NCI-H1694 (cell line): Measurements from ENCODE around the gene MKKS.
"Not testable (repeated sequence)": the region's sequence is repeated elsewhere in the genome, so short reads cannot be mapped to it uniquely, and the experiment has no call there.

Experiments
- DNase-seq: peaks from one replicate; lab custom pipeline; 2025; lab: John Stamatoyannopoulos, UW

MKKS gene

DNA sequence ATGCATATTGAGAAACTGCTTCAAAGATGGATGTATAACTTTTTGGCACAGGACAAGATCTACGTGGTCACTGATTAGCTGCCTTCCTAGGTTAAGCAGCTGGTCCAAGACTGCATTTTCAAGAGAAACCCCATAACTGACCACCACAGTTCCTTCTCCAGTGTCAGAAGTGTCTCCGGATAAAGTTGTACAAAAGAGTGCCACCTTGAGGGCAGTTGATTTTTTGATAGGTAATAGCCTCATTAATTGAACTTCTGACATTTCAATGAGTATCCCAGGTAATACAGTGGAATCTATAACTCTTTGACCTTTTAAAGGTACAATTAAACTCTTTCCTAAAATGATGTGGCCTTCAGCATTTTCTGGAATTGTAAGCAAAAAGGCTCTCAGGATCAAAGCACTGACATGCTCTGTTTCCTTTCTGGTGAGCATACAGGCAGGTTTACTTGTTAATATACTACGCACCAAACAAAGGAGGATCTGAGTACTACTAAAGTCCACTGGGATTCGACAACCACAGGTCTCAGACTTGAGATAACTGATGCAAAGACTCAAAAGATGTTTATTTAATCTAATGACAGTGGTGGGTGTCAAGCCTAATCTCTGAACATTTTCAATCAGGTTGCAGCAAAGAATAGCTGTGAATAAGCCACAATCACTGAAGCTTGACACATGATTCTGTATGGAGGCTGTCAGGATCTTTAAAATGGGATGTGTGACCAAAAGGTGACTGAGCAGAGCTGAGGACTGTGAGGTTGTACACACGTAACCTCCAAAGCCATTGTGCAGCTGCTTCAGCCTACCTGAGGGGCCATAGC lies 21.2 kb downstream of the MKKS start:
- DNase-seq: no peak

DNA sequence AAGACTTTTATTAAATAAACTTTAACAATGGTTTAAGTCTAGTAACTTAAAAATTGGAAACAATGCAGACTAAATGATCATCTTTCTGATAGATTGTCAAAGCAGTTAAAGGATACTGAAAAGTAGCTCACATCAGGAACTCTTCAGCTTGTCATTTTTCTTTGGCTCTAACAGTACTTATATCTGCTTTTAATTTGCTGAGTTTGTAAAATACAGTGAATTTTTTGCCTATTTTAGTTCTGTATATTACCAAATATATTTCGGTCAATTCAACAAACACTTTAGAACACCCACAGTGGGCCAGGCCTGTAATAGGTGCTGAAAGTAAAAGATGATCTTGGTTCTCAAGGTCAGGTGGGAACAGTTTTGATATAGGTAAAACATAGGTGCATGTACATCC lies 22.3 kb downstream of the MKKS start:
- no peak for DNase-seq

DNA sequence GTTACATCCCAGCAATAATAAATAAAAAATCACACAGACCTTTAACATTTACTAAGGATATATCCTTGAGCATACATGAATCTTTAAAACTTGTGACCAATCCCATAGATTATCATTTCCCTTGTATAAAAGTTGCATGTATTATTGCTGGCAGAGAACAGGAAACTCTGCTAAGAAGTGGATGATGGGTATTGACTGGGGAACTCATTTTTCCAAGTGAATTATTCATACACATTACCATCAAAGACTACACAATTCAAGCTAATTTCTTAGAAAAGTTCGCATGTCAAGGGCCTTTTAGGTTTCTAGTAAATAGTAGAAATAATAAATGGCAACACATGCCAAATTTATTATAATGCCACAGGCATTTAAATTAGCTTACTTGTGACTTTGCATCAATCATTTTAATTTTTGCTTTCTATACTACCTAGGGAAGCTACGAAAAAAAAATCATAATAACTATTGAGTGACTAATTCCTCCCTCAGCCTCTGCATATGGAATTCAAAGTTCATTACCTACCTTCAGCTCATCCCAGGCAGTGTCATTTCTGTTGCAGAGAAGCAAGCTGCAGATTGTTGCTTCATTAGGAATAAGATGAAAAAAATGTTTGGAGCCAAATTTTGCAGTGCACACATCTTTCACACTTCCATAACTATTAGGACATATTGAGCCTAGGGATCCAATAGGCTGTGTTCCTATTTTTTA lies 25.8 kb downstream of the MKKS start:
- DNase-seq: no peak

GRCh38 chr20:10404959-10405530 lies 29.0 kb downstream of the MKKS start:
- DNase-seq: no peak

- no peak for DNase-seq
Observed at GRCh38 chr20:10404023-10404628, 29.9 kb downstream of the MKKS start.

GRCh38 chr20:10402938-10403608 lies 30.9 kb downstream of the MKKS start:
- DNase-seq: no peak

- no peak for DNase-seq
Observed at GRCh38 chr20:10398834-10399369, 35.1 kb downstream of the MKKS start.

DNA sequence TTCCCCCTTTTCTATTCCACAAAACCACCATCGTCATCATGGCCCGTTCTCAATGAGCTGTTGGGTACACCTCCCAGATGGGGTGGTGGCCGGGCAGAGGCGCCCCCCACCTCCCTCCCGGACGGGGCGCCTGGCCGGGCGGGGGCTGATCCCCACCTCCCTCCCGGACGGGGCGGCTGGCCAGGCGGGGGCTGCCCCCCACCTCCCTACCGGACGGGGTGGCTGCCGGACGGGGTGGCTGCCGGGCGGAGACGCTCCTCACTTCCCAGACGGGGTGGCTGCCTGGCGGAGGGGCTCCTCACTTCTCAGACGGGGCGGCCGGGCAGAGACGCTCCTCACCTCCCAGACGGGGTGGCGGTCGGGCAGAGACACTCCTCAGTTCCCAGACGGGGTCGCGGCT lies 39.3 kb downstream of the MKKS start:
- not testable (repeated sequence) for DNase-seq

GRCh38 chr20:10390709-10391108 lies 43.3 kb downstream of the MKKS start:
- DNase-seq: no peak

GRCh38 chr20:10388597-10388996 lies 45.4 kb downstream of the MKKS start:
- DNase-seq: no peak

DNA sequence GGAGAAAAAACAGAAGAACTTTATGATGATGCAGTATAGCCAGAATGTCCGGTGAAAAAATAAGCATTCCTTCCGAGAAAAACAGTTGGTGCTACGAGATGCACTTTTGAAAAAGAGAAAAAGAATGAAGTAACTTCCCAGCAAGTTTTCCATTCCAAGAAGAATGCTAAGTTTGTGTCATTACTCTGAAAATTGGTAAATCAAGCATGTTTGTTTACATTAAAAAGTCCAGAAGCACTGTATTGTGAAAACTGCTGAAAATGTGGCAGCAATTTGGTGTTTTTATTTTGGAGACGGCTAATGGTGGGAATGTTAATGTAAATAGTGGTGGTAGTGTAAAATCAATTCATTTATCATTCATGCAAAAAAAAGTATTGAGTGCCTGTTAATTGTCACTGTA lies 46.3 kb downstream of the MKKS start:
- no peak for DNase-seq

DNA sequence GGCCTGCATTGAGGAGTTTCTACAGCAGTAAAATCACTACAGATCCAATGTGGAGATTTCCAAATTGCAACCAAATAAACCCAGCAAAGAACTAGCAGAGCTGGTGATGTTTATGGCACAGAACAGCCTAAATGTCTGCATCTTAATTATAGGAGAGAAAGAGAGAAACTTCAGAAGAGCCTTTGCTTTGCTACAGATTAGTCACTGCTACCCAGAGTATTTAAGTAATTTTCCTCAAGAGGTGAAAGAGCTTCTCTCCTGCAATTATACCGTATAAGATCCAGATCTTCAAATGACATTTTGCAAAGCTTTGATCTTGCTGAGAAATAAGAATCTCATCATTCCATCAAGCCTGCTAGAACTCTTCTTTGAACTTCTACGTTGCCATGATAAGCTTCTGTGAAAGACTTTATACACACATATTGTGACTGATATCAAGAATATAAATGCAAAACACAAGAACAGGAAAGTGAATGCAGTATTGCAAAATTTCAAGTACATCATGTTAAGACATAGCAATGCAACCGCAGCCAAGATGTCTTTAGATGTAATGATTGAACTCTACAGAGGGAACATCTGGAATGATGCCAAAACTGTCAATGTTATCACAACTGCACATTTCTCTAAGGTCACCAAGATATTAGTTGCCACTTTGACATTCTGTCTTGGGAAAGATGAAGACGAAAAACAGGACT lies 48.0 kb downstream of the MKKS start:
- DNase-seq: no peak

DNA sequence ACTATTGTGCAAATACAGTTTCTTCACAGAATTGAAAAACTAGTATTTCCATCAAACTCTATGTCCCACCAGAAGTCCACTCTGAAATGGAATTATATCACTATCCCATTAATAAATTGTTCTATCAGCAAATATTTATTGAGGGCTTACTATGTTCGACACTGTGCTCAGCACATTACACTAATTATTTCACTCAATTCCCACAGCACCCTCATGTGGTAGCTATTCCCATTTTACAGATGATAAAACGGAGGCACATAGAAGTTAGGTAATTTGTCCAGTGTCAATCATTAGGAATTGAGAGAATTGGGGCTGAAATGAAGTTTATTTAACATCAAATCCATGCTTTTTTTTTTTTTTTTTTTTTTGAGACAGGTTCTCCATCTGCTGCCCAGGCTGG lies 52.5 kb downstream of the MKKS start:
- no peak for DNase-seq

GRCh38 chr20:10379761-10380160 lies 54.3 kb downstream of the MKKS start:
- no peak for DNase-seq

GRCh38 chr20:10376270-10377075 lies 57.5 kb downstream of the MKKS start:
- DNase-seq: no peak

DNA sequence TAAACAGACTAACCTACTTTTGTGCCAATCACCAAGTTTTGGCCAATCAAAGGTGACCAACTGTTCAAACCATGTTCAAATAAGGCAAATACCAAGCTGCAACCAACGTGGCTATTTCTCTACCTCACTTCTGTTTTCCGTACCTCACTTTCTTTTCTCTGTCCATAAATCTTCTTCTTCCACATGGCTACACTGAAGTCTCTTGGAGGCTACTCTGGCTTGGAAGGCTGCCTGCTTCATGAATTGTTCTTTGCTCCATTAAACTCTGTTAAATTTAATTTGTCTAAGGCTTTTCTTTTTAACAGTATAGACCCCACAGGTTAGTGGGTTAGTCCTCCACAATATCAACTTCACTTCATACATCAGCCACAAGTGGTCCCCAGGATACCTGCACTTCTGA lies 58.8 kb downstream of the MKKS start:
- no peak for DNase-seq

DNA sequence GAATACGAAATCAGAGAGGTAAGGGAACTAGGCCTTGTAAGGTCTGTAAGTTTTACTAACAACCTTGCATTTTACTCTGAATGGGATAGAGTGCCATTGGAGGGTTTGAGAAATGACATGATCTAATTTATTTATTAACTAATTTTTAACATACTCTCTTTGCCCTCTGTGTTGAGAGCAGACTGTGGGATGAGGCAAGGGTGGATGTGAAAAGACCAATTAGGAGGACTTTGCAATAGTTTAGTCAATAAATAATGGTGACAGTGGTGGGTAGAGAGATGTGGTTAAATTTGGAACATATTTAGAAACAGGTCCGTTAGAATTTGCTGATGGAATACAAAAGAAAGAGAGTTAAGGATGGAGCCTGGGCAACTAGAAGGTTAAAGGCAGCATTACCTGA lies 60.0 kb downstream of the MKKS start:
- DNase-seq: no peak

DNA sequence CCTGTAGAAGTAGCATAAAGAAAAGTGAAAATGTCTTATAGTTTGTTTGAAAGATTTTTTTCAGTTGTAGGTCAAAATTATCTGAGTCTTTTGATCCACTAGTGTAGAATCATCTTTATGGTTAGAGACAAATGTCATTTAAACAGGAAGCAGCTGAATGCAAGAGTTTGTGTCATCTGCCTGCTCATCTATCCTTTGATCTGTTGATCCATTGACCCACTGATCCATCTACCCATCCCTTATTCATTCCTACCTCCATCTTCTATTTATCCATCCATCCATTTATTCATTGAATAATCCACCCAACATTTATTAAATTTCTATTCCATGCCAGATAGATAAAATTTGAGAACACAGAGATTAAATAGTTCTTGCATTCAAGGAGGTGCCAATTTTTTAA lies 62.6 kb downstream of the MKKS start:
- DNase-seq: no peak

DNA sequence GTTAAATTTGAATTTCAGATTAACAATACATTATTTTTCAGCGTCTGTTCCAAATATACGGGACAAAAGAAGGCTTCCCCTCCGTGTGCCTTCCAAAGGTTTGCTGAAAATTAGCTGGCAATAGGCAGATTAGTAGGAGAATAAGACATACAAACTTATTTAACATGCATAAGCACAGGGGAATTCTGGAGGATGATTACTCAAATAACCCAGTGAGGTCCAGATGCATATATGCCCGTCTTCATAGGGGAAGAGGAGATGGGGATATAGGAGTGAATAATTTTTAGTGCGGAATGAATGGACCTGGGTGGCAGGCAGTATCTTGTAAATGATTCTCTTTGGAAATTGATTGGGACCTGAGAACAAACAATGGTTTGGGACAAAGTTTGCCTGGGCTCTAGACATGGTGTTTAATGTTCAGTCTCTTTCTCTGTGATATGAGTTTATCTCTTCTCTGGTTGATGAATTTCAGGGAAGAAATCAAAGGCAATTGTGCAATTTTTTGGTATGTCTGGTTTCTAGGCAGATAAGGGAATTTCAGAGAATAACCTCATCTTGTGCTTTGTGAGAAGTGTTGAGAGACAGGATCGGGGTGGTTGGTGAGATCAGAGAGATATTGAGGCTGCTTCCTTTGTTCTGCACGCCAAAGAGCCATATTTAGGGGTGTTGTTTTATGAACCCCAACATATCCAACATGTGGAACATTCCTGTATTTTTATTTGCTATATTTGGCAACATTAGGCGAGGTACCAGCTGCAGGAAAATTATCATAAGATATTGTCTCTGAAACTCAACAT lies 63.7 kb downstream of the MKKS start:
- DNase-seq: no peak

DNA sequence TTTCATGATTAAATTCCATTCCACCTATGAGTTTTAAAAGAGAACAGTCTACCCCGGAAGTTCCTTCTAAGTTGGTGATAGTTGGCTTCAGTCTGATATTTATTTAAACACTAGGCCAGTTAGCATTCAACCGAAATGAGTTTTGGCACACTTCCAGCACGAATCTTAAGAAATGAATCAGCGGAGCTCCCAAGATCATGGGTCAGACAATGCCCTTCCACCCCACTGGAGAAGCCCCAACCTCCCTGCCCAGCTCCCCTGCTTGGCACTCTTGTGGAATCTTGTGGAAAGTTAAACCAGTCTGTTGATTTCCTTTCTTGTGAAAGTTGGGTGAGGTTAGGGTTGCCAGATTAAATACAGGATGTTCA lies 64.3 kb downstream of the MKKS start:
- no peak for DNase-seq
